Fibroblast of villous mesenchyme (primary cell): ENCODE data around the gene TCF25. TPM values are rescaled to one million over a fixed set of nuclear protein-coding genes. Genes with fewer than 3 reads are reported as not detected.

ENCODE experiments used
- DNase-seq: peaks from one replicate; pipeline ENCODE4 v3.0.0-alpha.2; 2010; ENCODE audit warnings: low read depth
- H3K4me3 ChIP-seq: 2 replicates; pipeline ENCODE4 v1.5.1; 2011; ENCODE audit warnings: low read depth, mild to moderate bottlenecking, low read length
- total RNA-seq: library from RNA; depleted of rRNA; stranded (reverse); fragments of >200 nt; gene quantifications from 2 replicates; pipeline ENCODE4 v1.2.3, GENCODE V29; 2012
- TF ChIP-seq, protein P1 (sequence below): IDR thresholded peaks from 2 replicates; pipeline ENCODE4 v1.5.1; 2012; ENCODE audit warnings: low read depth, mild to moderate bottlenecking, low read length; ENCODE audit not compliant: insufficient read depth

Gene TCF25
- total RNA-seq, 1 donor: 188 TPM

DNA sequence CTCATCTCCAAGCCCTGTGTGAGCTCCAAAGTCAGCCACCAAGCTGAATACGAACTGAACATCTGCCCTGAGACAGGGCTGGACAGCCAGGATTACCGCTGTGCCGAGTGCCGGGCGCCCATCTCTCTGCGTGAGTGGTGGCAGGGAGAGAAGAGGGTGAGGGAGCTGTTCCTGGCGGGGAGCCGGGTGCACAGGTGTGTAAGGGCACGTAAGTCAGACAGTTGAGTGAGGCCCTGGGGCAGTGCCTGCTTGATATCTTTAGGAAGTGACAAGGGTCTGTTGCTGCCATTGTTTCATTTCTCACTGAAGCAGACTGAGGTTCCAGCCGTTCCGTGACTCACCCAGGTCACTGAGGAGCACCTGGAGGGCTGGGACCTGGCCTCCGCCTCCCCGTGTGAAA lies 87.6 kb downstream of the TCF25 start:
- TF ChIP-seq, protein P1, sequence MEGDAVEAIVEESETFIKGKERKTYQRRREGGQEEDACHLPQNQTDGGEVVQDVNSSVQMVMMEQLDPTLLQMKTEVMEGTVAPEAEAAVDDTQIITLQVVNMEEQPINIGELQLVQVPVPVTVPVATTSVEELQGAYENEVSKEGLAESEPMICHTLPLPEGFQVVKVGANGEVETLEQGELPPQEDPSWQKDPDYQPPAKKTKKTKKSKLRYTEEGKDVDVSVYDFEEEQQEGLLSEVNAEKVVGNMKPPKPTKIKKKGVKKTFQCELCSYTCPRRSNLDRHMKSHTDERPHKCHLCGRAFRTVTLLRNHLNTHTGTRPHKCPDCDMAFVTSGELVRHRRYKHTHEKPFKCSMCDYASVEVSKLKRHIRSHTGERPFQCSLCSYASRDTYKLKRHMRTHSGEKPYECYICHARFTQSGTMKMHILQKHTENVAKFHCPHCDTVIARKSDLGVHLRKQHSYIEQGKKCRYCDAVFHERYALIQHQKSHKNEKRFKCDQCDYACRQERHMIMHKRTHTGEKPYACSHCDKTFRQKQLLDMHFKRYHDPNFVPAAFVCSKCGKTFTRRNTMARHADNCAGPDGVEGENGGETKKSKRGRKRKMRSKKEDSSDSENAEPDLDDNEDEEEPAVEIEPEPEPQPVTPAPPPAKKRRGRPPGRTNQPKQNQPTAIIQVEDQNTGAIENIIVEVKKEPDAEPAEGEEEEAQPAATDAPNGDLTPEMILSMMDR: no peak

More for the DNA sequence above, 87.6 kb downstream of the TCF25 start:
- H3K4me3 ChIP-seq: no peak overlapping the region
- no peak for DNase-seq

Other genes starting within 250 kb of the TCF25 start
- 102 and 114 TPM in 2 replicates for gene CHMP1A, start 215.9 kb upstream of the TCF25 start, total RNA-seq
- gene SPATA33, start 215.8 kb upstream of the TCF25 start, total RNA-seq: 3.5 and 3.9 TPM in 2 replicates
- gene CDK10, start 186.9 kb upstream of the TCF25 start, total RNA-seq: 35.8 and 51.0 TPM in 2 replicates
- 9.5 and 12.6 TPM in 2 replicates for gene SPATA2L, start 171.9 kb upstream of the TCF25 start, total RNA-seq
- 9.9 and 11.0 TPM in 2 replicates for gene VPS9D1, start 152.7 kb upstream of the TCF25 start, total RNA-seq
- 11.0 and 15.1 TPM in 2 replicates for gene ZNF276, start 152.1 kb upstream of the TCF25 start, total RNA-seq
- 21.9 and 22.0 TPM in 2 replicates for gene FANCA, start 56.9 kb upstream of the TCF25 start, total RNA-seq
- gene SPIRE2, start 45.1 kb upstream of the TCF25 start, total RNA-seq: 3.5 and 3.9 TPM in 2 replicates
- gene MC1R, start 45.3 kb downstream of the TCF25 start, total RNA-seq: 3.9 and 6.1 TPM in 2 replicates
- gene TUBB3, start 49.8 kb downstream of the TCF25 start, total RNA-seq: 95.9 and 128 TPM in 2 replicates
- 53.1 and 79.9 TPM in 2 replicates for gene DEF8, start 75.2 kb downstream of the TCF25 start, total RNA-seq
- gene DBNDD1, start 145.9 kb downstream of the TCF25 start, total RNA-seq: 0.64 and 0.86 TPM in 2 replicates
- not detected in 2 replicates for gene PRDM7, start 203.7 kb downstream of the TCF25 start, total RNA-seq